ENCODE measurements around the gene COA8. TPM values are rescaled to one million over a fixed set of nuclear protein-coding genes. Genes with fewer than 3 reads are reported as not detected.

The COA8 gene
- total RNA-seq, 1 experiment from 2014 or later = 62.3 TPM

DNA sequence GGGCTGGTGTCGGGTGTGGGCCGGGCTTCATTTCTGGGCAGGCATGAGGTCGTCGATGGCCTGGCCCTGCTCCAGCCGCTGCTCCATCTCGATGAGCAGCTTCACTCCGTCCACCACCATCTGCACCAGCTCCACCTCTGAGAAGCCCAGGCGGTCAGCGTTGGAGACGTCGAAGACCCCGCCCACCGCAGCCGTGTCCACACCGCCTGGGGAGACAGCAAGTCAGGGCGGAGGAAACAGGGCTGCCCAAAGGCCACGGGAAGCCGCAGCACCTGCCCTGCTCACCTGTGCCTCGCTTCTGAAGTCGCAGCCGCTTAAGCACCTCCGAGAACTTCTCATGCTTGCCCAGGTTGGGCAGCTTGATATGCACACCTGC, 42.9 kb upstream of the COA8 start:
- Histone ChIP-seq H3K79me2 (ENCODE audit: low read length) (0 out of 2 replicates have a peak, but pooled peaks cover 4% of the 10 kb centered on the region), H2AFZ (ENCODE audit: low read length) (no peak overlapping the region), H3K27ac (ENCODE audit: low read length) (no peak overlapping the region), H4K20me1 (ENCODE audit: low read length) (peaks cover 7% of the 10 kb centered on the region; the same call in 1 of the 2 replicates), H3K9ac (ENCODE audit: low read length) (no peak overlapping the region), H3K4me3 (ENCODE audit: low read length) (no peak overlapping the region), H3K4me1 (ENCODE audit: insufficient read depth, low read length) (peaks cover 9% of the 10 kb centered on the region), H3K9me3 (ENCODE audit: low read length) (no peaks in the 10 kb centered on the region), H3K36me3 (ENCODE audit: low read depth, low read length) (no peaks in the 10 kb centered on the region), H3K4me2 (ENCODE audit: low read length) (no peak overlapping the region), H3K9me2 (replicated peaks; ENCODE audit: low read length) (no peaks in the 10 kb centered on the region), H3K27me3 (ENCODE audit: low read length) (no peaks in the 10 kb centered on the region), H3F3A (ENCODE audit: low read length, unreplicated experiment) (no peaks in the 10 kb centered on the region)
- ATAC-seq = no peak
- no peak for DNase-seq
- ChIA-PET POLR2A (ENCODE audit: unreplicated experiment) (interaction anchor here (0.6 kb wide), 1 partner anchor 12 kb away, joined by 3 read pairs; no protein-coding TSS in a partner anchor), CTCF (no interaction called here)
- BruUV-seq (replicated peaks) = TSS peak; percentile 65
- intact Hi-C loops (cut with micrococcal nuclease) = no loop called here
- TF ChIP-seq EZH2phosphoT487 (IDR thresholded peaks at IDR 0.05; ENCODE audit: borderline replicate concordance, low read length) = no peak

DNA sequence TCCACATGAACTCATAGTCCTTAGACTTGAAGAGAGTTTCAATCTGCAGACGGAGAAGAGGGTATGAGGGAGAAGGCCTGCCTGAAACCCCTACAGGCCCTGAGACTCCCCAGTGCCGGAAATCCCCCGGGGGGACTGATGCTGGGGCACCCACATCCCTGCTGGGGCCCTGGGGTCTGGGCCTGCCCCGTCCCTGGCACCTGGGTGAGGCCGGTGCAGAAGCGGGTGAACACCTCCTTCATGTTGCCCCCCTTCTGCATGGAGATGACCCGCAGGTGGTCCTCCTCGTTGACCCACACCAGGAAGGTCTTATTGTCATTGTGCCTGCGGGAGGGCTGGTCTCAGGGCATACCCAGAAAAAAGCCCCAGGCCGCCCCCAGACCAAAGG, 42.5 kb upstream of the COA8 start:
- no peaks in the 10 kb centered on the region for H3K27me3 ChIP-seq (ENCODE audit: low read length)
- H3K4me3 ChIP-seq (ENCODE audit: low read length) = no peak overlapping the region
- TF ChIP-seq EZH2 (IDR thresholded peaks at IDR 0.05; ENCODE audit: low read length, unreplicated experiment) (no peak), EZH2phosphoT487 (IDR thresholded peaks at IDR 0.05; ENCODE audit: borderline replicate concordance, low read length) (no peak)
- TF ChIP-seq, protein P1, sequence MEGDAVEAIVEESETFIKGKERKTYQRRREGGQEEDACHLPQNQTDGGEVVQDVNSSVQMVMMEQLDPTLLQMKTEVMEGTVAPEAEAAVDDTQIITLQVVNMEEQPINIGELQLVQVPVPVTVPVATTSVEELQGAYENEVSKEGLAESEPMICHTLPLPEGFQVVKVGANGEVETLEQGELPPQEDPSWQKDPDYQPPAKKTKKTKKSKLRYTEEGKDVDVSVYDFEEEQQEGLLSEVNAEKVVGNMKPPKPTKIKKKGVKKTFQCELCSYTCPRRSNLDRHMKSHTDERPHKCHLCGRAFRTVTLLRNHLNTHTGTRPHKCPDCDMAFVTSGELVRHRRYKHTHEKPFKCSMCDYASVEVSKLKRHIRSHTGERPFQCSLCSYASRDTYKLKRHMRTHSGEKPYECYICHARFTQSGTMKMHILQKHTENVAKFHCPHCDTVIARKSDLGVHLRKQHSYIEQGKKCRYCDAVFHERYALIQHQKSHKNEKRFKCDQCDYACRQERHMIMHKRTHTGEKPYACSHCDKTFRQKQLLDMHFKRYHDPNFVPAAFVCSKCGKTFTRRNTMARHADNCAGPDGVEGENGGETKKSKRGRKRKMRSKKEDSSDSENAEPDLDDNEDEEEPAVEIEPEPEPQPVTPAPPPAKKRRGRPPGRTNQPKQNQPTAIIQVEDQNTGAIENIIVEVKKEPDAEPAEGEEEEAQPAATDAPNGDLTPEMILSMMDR (conservative IDR thresholded peaks at IDR 0.05; ENCODE audit: low read depth, low read length) = no peak
- H3K4me1 ChIP-seq (ENCODE audit: insufficient read depth, low read length) = peaks cover 9% of the 10 kb centered on the region
- CTCF ChIA-PET = interaction anchor here (1.4 to 1.5 kb wide), 2 partner anchors 21 to 27 kb away, joined by 7 to 8 read pairs; no protein-coding TSS in a partner anchor
- BruUV-seq (replicated peaks) = no TSS peak
- H3K9me3 ChIP-seq (ENCODE audit: low read length) = no peaks in the 10 kb centered on the region
- H2AFZ ChIP-seq (ENCODE audit: low read length) = no peak overlapping the region
- no peak overlapping the region for H3K27ac ChIP-seq (ENCODE audit: low read length)
- DNase-seq (no peak), ATAC-seq (no peak)
- no peaks in the 10 kb centered on the region for H3K36me3 ChIP-seq (ENCODE audit: low read depth, low read length)
- 0 out of 2 replicates have a peak, but pooled peaks cover 4% of the 10 kb centered on the region for H3K79me2 ChIP-seq (ENCODE audit: low read length)
- no peaks in the 10 kb centered on the region for H3K9me2 ChIP-seq (replicated peaks; ENCODE audit: low read length)
- intact Hi-C loops (cut with micrococcal nuclease) = no loop called here
- POLR2A ChIA-PET (ENCODE audit: unreplicated experiment) = interaction anchor here (0.6 kb wide), 1 partner anchor 20 kb away, joined by 5 read pairs; no protein-coding TSS in a partner anchor
- H3K9ac ChIP-seq (ENCODE audit: low read length) = no peak overlapping the region
- H3K4me2 ChIP-seq (ENCODE audit: low read length) = peak overlapping the region; percentile 99
- no peaks in the 10 kb centered on the region for H3F3A ChIP-seq (ENCODE audit: low read length, unreplicated experiment)
- peaks cover 7% of the 10 kb centered on the region; the same call in 1 of the 2 replicates for H4K20me1 ChIP-seq (ENCODE audit: low read length)

DNA sequence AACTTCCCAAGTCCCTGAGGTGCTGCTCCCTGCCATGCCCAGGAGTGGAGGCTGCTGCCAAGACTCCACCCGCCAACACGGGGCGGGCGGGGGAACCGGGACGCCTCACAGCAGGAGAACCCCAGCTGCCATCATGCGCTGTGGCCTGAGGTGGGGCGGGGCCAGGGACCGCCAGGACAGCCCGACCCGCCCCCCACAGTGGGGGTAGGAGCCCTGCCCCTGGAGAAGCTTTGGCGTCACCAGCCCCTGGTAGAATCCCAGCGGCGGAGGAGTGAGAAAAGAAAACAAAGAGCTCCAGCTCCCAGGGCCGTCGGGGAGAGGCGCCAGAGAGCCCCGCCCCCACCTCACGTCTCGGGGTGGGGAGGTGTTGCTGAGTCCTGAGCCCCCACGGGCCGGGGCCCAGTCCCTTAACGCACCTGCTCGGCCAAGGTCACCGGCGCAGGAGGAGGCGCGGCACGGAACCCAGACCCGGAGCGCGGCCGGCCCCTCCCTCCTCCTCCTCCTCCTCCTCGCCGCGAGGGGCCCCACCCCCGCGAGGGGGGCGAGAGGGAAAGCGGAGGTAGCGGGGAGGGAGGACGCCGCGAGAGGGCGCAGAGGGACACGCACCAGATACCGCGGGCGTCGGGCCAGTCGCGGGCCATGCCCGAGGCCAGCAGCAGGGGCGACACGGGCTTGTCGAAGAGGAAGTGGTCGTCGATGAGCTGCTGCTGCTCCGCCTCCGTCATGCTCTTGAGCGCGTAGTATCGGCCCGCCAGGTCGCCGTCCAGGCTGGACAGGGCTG, 41.9 kb upstream of the COA8 start:
- no peak for TF ChIP-seq EZH2 (IDR thresholded peaks at IDR 0.05; ENCODE audit: low read length, unreplicated experiment)
- TF ChIP-seq, protein P1 (conservative IDR thresholded peaks at IDR 0.05; ENCODE audit: low read depth, low read length) = peak; percentile 60
- peak; percentile 93 for TF ChIP-seq EZH2phosphoT487 (IDR thresholded peaks at IDR 0.05; ENCODE audit: borderline replicate concordance, low read length)

More for the DNA sequence above, 41.9 kb upstream of the COA8 start:
- ChIA-PET CTCF (interaction anchor here (0.6 to 1.5 kb wide), 3 partner anchors 20 to 37 kb away, joined by 4 to 8 read pairs (median 7); no protein-coding TSS in a partner anchor), POLR2A (ENCODE audit: unreplicated experiment) (interaction anchor here (0.6 to 1.1 kb wide), 4 partner anchors 20 to 49 kb away, joined by 4 to 5 read pairs (median 4); no protein-coding TSS in a partner anchor)
- intact Hi-C loops (cut with micrococcal nuclease) = loop anchor here (1.0 kb wide), 1 partner anchor 25 kb away; no protein-coding TSS in a partner anchor
- no TSS peak for BruUV-seq (replicated peaks)
- Histone ChIP-seq H3K27me3 (ENCODE audit: low read length) (no peaks in the 10 kb centered on the region), H3K9me2 (replicated peaks; ENCODE audit: low read length) (no peaks in the 10 kb centered on the region), H3K9me3 (ENCODE audit: low read length) (no peaks in the 10 kb centered on the region), H3K9ac (ENCODE audit: low read length) (0 out of 2 replicates have a peak overlapping the region, but pooled peaks have one; percentile 15), H3K36me3 (ENCODE audit: low read depth, low read length) (no peaks in the 10 kb centered on the region), H4K20me1 (ENCODE audit: low read length) (peaks cover 7% of the 10 kb centered on the region; the same call in 1 of the 2 replicates), H3K4me2 (ENCODE audit: low read length) (peak overlapping the region; percentile 99), H3K79me2 (ENCODE audit: low read length) (0 out of 2 replicates have a peak, but pooled peaks cover 4% of the 10 kb centered on the region), H3F3A (ENCODE audit: low read length, unreplicated experiment) (no peaks in the 10 kb centered on the region), H3K4me1 (ENCODE audit: insufficient read depth, low read length) (peaks cover 9% of the 10 kb centered on the region), H2AFZ (ENCODE audit: low read length) (peak overlapping the region; percentile 63), H3K4me3 (ENCODE audit: low read length) (peak overlapping the region; percentile 89), H3K27ac (ENCODE audit: low read length) (no peak overlapping the region)
- ATAC-seq (peak; percentile 40), DNase-seq (peak; percentile 82)

Measured in PC-3 (cell line).